B cell (primary cell): ENCODE measurements around the gene NUBPL. TPM values are rescaled to one million over a fixed set of nuclear protein-coding genes. Genes with fewer than 3 reads are reported as not detected.
A peak's percentile ranks its signal among the peaks of the same experiment; 100 is the strongest.

Source experiments
- ATAC-seq: fragments of 200-7000 bp; cut with Tn5 transposase; one replicate; pipeline ENCODE4 v1.10.0; 2021; ENCODE audit warnings: low read depth, mild to moderate bottlenecking, moderate number of reproducible peaks, moderate library complexity
- CTCF ChIA-PET: fragments of 350-600 bp; sonication (Branson Sonifier 250); formaldehyde crosslinking; loops from one replicate; lab custom pipeline; 2021; ENCODE audit warnings: antibody characterized with exemption, inconsistent platforms; lab: Charles Lee
- POLR2A ChIA-PET: fragments of 350-600 bp; sonication (Branson Sonifier 250); formaldehyde crosslinking; loops from one replicate; lab custom pipeline; 2021; ENCODE audit warnings: antibody characterized with exemption; lab: Charles Lee
- DNase-seq: peaks from one replicate; pipeline ENCODE4 v3.0.0; 2013
- H2AFZ ChIP-seq: 2 replicates; pipeline ENCODE4 v1.6.1; 2012; ENCODE audit warnings: mild to moderate bottlenecking, low read depth, low read length; ENCODE audit not compliant: insufficient read depth, poor library complexity, severe bottlenecking
- H3K27ac ChIP-seq, 2 donors: 1 replicate in 1 of 2; 2 replicates in 1 of 2; pipeline ENCODE4 v1.5.1; 2012 to 2013; ENCODE audit warnings: low read length in 2 of 2, mild to moderate bottlenecking in 2 of 2, moderate library complexity in 1 of 2
- H3K27me3 ChIP-seq, 4 experiments: fragments of 200-600 bp in 1 of 4; sonication (generic) in 1 of 4; replicated peaks in 1 of 4; 1 replicate in 2 of 4; 2 replicates in 2 of 4; pipeline versions ENCODE4 v1.6.1 to v1.7.0; 2013 to 2016; ENCODE audit warnings: low read length in 3 of 4, mild to moderate bottlenecking in 2 of 4, mixed read lengths in 1 of 4, moderate library complexity in 1 of 4; ENCODE audit not compliant: insufficient read depth in 4 of 4, control insufficient read depth in 3 of 4; ENCODE audit errors: control extremely low read depth in 1 of 4
- H3K36me3 ChIP-seq, 2 experiments: replicated peaks in 1 of 2; 1 replicate in 1 of 2; 2 replicates in 1 of 2; pipeline versions ENCODE4 v1.6.1 to v1.7.1; 2013; ENCODE audit warnings: low read length in 1 of 2; ENCODE audit not compliant: insufficient read depth in 2 of 2, control insufficient read depth in 1 of 2; ENCODE audit errors: control extremely low read depth in 1 of 2, extremely low read depth in 1 of 2
- H3K4me1 ChIP-seq, 2 donors: fragments of 200-600 bp in 1 of 2; sonication (generic) in 1 of 2; 1 replicate in 1 of 2; 2 replicates in 1 of 2; pipeline versions ENCODE4 v1.5.1 to v1.6.1; 2013 to 2017; ENCODE audit warnings: low read length in 2 of 2; ENCODE audit not compliant: control insufficient read depth in 2 of 2, insufficient read depth in 2 of 2
- H3K4me2 ChIP-seq: replicated peaks from 2 replicates; pipeline ENCODE3; 2012; ENCODE audit warnings: mild to moderate bottlenecking, low read depth, low read length; ENCODE audit not compliant: poor library complexity, severe bottlenecking
- H3K4me3 ChIP-seq, 5 experiments: fragments of 200-600 bp in 1 of 5; sonication (generic) in 1 of 5; 1 replicate in 3 of 5; 2 replicates in 2 of 5; pipeline versions ENCODE4 v1.5.1 to v1.7.0; 2011 to 2016; ENCODE audit warnings: low read length in 4 of 5, mild to moderate bottlenecking in 4 of 5, low read depth in 2 of 5, control low read depth in 1 of 5, moderate library complexity in 1 of 5; ENCODE audit not compliant: insufficient read depth in 1 of 5; ENCODE audit errors: control extremely low read depth in 1 of 5, extremely low read depth in 1 of 5
- H3K79me2 ChIP-seq: fragments of 200-600 bp; sonication (generic); one replicate; pipeline ENCODE4 v1.6.0; 2016; ENCODE audit warnings: low read length; ENCODE audit not compliant: control insufficient read depth, insufficient read depth
- H3K9ac ChIP-seq: fragments of 200-600 bp; sonication (generic); 2 replicates; pipeline ENCODE4 v1.6.1; 2017; ENCODE audit warnings: mild to moderate bottlenecking, low read length, moderate library complexity
- H3K9me3 ChIP-seq, 3 donors: one replicate each; pipeline versions ENCODE4 v1.6.1 to v1.7.1; 2013; ENCODE audit warnings: low read length in 2 of 3; ENCODE audit not compliant: control insufficient read depth in 2 of 3, insufficient read depth in 1 of 3; ENCODE audit errors: control extremely low read depth in 1 of 3
- H4K20me1 ChIP-seq: 2 replicates; pipeline ENCODE4 v1.6.0; 2012; ENCODE audit warnings: mild to moderate bottlenecking, low read length; ENCODE audit not compliant: insufficient read depth, control insufficient read depth, poor library complexity, severe bottlenecking
- H3K27ac Mint-ChIP-seq: one replicate; pipeline ENCODE4 v1.8.0; 2021; ENCODE audit warnings: mixed read lengths
- H3K27me3 Mint-ChIP-seq: one replicate; pipeline ENCODE4 v1.8.0; 2021; ENCODE audit warnings: mixed read lengths
- H3K4me1 Mint-ChIP-seq: one replicate; pipeline ENCODE4 v1.8.0; 2021; ENCODE audit warnings: mixed read lengths
- H3K4me3 Mint-ChIP-seq: one replicate; pipeline ENCODE4 v1.8.0; 2021; ENCODE audit warnings: mixed read lengths
- H3K9me3 Mint-ChIP-seq: one replicate; pipeline ENCODE4 v1.8.0; 2022; ENCODE audit warnings: mixed read lengths; ENCODE audit not compliant: insufficient read depth
- CTCF ChIP-seq: fragments of 200-600 bp; IDR thresholded peaks from one replicate; pipeline ENCODE4 v1.8.0; 2022; ENCODE audit warnings: antibody characterized with exemption, mild to moderate bottlenecking
- EZH2 ChIP-seq: IDR thresholded peaks from 2 replicates; pipeline ENCODE4 v1.6.1; 2012; ENCODE audit warnings: borderline replicate concordance, low read depth, mild to moderate bottlenecking, moderate library complexity, low read length; ENCODE audit not compliant: insufficient read depth, poor library complexity, severe bottlenecking
- WGBS: methylation state at CpG from one replicate; pipeline ENCODE4 v1.1.5; 2013; ENCODE audit warnings: missing lambda C conversion rate; ENCODE audit not compliant: insufficient coverage; 5-methylcytosine and 5-hydroxymethylcytosine counted together
- intact Hi-C: fragments of 100-400 bp; cut with micrococcal nuclease; formaldehyde crosslinking; loops from one replicate; pipeline ENCODE4 v1.10.0; 2022
- polyA plus RNA-seq: library from polyadenylated mRNA; depleted of rRNA; stranded (reverse); fragments of >200 nt; gene quantifications from 2 replicates; pipeline ENCODE4 v1.2.3, GENCODE V29; 2012
- total RNA-seq, 2 donors: library from RNA; stranded (reverse); fragments of 120-200 nt in 1 of 2; gene quantifications; 1 replicate in 1 of 2; 2 replicates in 1 of 2; pipeline versions ENCODE4 v1.2.3 to v1.2.4, GENCODE V29; 2013 to 2022

The NUBPL gene
- total and polyA plus RNA-seq, 2 donors (not counting 1 experiment from before 2014, with no cell fraction given) = 1.9 to 14.2 TPM

GRCh38 chr14:31556191-31556590 is 5.0 kb upstream of the NUBPL start:
- POLR2A ChIA-PET = no interaction called here
- no peak overlapping the region for H2AFZ ChIP-seq
- peaks cover 20% of the 10 kb centered on the region for H3K27me3 Mint-ChIP-seq
- no peaks in the 10 kb centered on the region for H3K36me3 ChIP-seq
- H3K4me3 ChIP-seq = no peak overlapping the region
- H4K20me1 ChIP-seq = no peaks in the 10 kb centered on the region
- H3K4me1 Mint-ChIP-seq = peaks cover 11% of the 10 kb centered on the region
- CTCF ChIA-PET = no interaction called here
- no peak for DNase-seq
- no peaks in the 10 kb centered on the region for H3K9me3 ChIP-seq
- TF ChIP-seq CTCF = no peak
- TF ChIP-seq EZH2 = no peak
- 67% methylated on average over 1 of the region's 2 CpGs for WGBS
- H3K9ac ChIP-seq = no peak overlapping the region
- H3K27ac Mint-ChIP-seq = no peak overlapping the region
- intact Hi-C loops = no loop called here
- H3K4me2 ChIP-seq = no peak overlapping the region
- no peak overlapping the region for H3K4me3 Mint-ChIP-seq
- no peak overlapping the region for H3K27ac ChIP-seq
- peaks cover 8 to 9% of the 10 kb centered on the region in 2 donors for H3K4me1 ChIP-seq
- no peaks in the 10 kb centered on the region for H3K9me3 Mint-ChIP-seq
- H3K79me2 ChIP-seq = peaks cover 8% of the 10 kb centered on the region
- H3K27me3 ChIP-seq = peaks cover 0 to 22% (median 8%) of the 10 kb centered on the region in 4 experiments
- no peak for ATAC-seq

DNA sequence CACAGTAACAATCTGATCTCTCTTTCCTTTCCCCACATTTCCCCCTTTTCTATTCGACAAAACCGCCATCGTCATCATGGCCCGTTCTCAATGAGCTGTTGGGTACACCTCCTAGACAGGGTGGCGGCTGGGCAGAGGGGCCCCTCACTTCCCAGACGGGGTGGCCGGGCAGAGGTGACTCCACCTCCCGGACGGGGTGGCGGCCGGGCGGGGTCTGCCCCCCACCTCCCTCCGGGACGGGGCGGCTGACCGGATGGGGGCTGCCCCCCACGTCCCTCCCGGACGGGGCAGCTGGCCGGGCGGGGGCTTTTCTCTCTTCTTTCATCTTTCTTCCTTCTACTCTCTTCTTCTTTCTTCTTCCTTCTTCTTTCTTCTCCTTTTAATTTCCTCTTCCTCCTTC is 1.3 kb upstream of the NUBPL start:
- TF ChIP-seq CTCF = no peak
- no peak for TF ChIP-seq EZH2
- no peak overlapping the region for H3K4me3 Mint-ChIP-seq
- ChIA-PET POLR2A (no interaction called here), CTCF (no interaction called here)
- H3K27me3 Mint-ChIP-seq = peaks cover 7% of the 10 kb centered on the region
- Histone ChIP-seq H3K27ac (no peak overlapping the region), H3K36me3 (no peaks in the 10 kb centered on the region), H3K9ac (no peak overlapping the region), H2AFZ (peak overlapping the region; percentile 94), H4K20me1 (no peaks in the 10 kb centered on the region), H3K9me3 (no peaks in the 10 kb centered on the region), H3K4me1 (peaks cover 16 to 17% of the 10 kb centered on the region in 2 donors), H3K4me2 (peak overlapping the region; percentile 76), H3K79me2 (peaks cover 8% of the 10 kb centered on the region), H3K27me3 (peaks cover 0 to 10% (median 4%) of the 10 kb centered on the region in 4 experiments), H3K4me3 (no peak overlapping the region)
- peaks cover 25% of the 10 kb centered on the region for H3K4me1 Mint-ChIP-seq
- ATAC-seq (no peak), DNase-seq (no peak)
- intact Hi-C loops = loop anchor here (2.0 to 10.0 kb wide), 4 partner anchors 353 to 685 kb away; partner anchors contain the start of genes AP4S1, ARHGAP5, COCH and HECTD1
- peak overlapping the region; percentile 97 for H3K27ac Mint-ChIP-seq
- WGBS = 85% methylated on average over 5 of the region's 21 CpGs
- H3K9me3 Mint-ChIP-seq = no peaks in the 10 kb centered on the region
